ENCODE results near the gene REG4. TPM values are rescaled to one million over a fixed set of nuclear protein-coding genes. Genes with fewer than 3 reads are reported as not detected.

REG4 gene
- total RNA-seq, 2 donors from 2014 or later = 4.9 to 5.8 TPM

DNA sequence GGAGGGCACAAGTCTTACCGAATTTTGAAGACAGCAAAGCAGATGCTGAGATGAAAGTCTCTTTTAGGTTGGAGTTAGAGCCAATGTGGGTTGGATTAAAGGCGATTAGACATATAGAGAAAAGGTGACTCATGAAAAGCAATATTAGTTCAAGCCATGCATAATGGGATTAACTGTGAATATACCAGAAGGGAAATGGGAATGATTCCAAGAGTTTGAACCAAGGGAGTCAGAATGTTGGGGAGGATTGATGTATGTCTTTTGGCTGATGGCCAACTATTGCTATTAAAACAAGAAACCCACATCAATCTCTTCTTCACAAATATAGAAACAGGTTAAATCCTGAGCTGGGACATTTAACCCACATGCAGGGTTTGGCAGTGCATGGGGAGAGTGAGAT, 43.8 kb downstream of the REG4 start:
- no peaks in the 10 kb centered on the region for H3K9me3 Mint-ChIP-seq
- H3K27me3 Mint-ChIP-seq (ENCODE audit: low read depth) = peaks cover 11% of the 10 kb centered on the region
- no peak for DNase-seq
- H3K4me1 Mint-ChIP-seq (ENCODE audit: low read depth) = no peaks in the 10 kb centered on the region
- H3K27ac Mint-ChIP-seq = no peak overlapping the region
- no peaks in the 10 kb centered on the region for H3K36me3 Mint-ChIP-seq (ENCODE audit: insufficient read depth in 2 of 2)
- H3K4me3 Mint-ChIP-seq = no peak overlapping the region
- no peak for ATAC-seq (replicated peaks in 1 of 2)

DNA sequence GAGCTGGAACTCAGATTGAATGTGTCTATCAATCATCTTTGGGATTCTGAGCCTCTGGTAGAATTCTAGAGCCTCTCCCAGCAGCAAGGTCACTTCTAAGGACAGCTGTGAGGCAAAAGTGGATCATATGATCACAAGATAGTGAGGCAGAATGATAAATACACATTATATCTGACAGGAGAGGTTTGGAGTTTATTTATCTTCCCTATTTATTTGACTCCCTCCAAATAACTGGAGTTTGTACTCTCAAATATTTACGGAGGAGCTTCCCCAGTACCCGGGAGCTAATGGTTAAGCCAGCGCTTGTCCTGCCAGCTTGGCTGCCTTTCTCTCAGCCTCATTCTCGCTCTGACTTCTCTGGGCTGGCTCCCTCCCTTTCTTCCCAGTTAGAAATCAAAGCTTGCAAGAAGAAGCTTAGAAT, 44.9 kb downstream of the REG4 start:
- H3K36me3 Mint-ChIP-seq (ENCODE audit: insufficient read depth in 2 of 2) = no peaks in the 10 kb centered on the region
- no peak overlapping the region for H3K4me3 Mint-ChIP-seq
- H3K27ac Mint-ChIP-seq = no peak overlapping the region
- peaks cover 11% of the 10 kb centered on the region for H3K27me3 Mint-ChIP-seq (ENCODE audit: low read depth)
- ATAC-seq (replicated peaks in 1 of 2) (no peak), DNase-seq (no peak)
- no peaks in the 10 kb centered on the region for H3K4me1 Mint-ChIP-seq (ENCODE audit: low read depth)
- H3K9me3 Mint-ChIP-seq = no peaks in the 10 kb centered on the region

GRCh38 chr1:119764220-119764619, 47.0 kb downstream of the REG4 start:
- Mint-ChIP-seq H3K4me1 (ENCODE audit: low read depth) (no peaks in the 10 kb centered on the region), H3K27me3 (ENCODE audit: low read depth) (peaks cover 11% of the 10 kb centered on the region), H3K36me3 (ENCODE audit: insufficient read depth in 2 of 2) (no peaks in the 10 kb centered on the region), H3K27ac (no peak overlapping the region), H3K4me3 (no peak overlapping the region), H3K9me3 (no peaks in the 10 kb centered on the region)
- no peak for DNase-seq
- ATAC-seq (replicated peaks in 1 of 2) = no peak

DNA sequence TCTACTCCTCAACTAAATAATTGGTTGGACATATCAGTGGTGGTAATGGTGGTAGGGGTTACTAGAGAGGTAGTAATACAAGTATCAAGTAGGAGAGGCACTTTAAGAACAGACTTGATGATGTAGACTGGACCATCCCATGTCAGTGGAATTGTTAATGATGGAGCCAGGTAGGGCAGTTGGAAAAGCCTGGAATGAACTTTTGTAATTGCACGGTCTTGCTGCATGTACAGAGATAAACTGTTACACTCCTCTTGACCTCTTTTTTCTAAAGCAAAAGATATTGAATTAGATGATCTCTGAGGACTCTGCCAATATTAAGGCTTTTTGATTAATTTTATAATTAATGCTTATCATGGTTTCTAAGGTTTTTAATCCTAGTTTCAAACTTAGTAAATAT, 48.3 kb downstream of the REG4 start:
- Mint-ChIP-seq H3K27ac (no peak overlapping the region), H3K9me3 (no peaks in the 10 kb centered on the region), H3K4me1 (ENCODE audit: low read depth) (no peaks in the 10 kb centered on the region), H3K4me3 (no peak overlapping the region), H3K36me3 (ENCODE audit: insufficient read depth in 2 of 2) (no peaks in the 10 kb centered on the region), H3K27me3 (ENCODE audit: low read depth) (peaks cover 11% of the 10 kb centered on the region)
- ATAC-seq (replicated peaks in 1 of 2) (no peak), DNase-seq (no peak)

GRCh38 chr1:119762409-119762808, 48.9 kb downstream of the REG4 start:
- no peak overlapping the region for H3K4me3 Mint-ChIP-seq
- no peaks in the 10 kb centered on the region for H3K36me3 Mint-ChIP-seq (ENCODE audit: insufficient read depth in 2 of 2)
- H3K9me3 Mint-ChIP-seq = no peaks in the 10 kb centered on the region
- no peak overlapping the region for H3K27ac Mint-ChIP-seq
- ATAC-seq (replicated peaks in 1 of 2) = no peak
- no peaks in the 10 kb centered on the region for H3K4me1 Mint-ChIP-seq (ENCODE audit: low read depth)
- peaks cover 14% of the 10 kb centered on the region for H3K27me3 Mint-ChIP-seq (ENCODE audit: low read depth)
- DNase-seq = no peak

- H3K36me3 Mint-ChIP-seq (ENCODE audit: insufficient read depth in 2 of 2) = no peaks in the 10 kb centered on the region
- DNase-seq = no peak
- H3K4me3 Mint-ChIP-seq = no peak overlapping the region
- peaks cover 12% of the 10 kb centered on the region for H3K27me3 Mint-ChIP-seq (ENCODE audit: low read depth)
- H3K27ac Mint-ChIP-seq = no peak overlapping the region
- H3K9me3 Mint-ChIP-seq = no peaks in the 10 kb centered on the region
- no peaks in the 10 kb centered on the region for H3K4me1 Mint-ChIP-seq (ENCODE audit: low read depth)
- ATAC-seq (replicated peaks in 1 of 2) = peak; percentile 23 to 58
These were observed 52.7 kb downstream of the REG4 start for GRCh38 chr1:119758584-119758983.

GRCh38 chr1:119752592-119752991, 58.7 kb downstream of the REG4 start:
- H3K4me1 Mint-ChIP-seq (ENCODE audit: low read depth) = no peaks in the 10 kb centered on the region
- ATAC-seq (replicated peaks in 1 of 2) = no peak

DNA sequence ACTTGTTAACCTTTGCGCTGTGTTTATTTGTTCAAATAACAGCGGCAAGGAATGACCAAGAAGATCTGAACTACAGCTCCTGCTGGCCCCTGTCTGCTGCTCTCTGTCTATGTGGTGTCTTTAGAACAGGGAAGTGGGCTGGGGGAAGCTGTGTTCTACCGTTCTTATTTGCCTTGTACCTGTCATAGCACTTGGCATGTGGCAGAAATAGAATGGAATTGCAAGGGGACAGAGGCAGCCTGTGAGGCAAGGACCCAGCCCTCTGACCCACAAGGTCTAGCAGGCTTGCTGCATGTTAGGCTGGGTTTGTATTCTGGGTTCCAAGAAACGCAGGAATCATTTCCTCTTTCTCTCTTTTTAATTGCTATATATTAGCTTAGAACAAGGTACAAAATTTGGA, 63.2 kb downstream of the REG4 start:
- peaks cover 0 to 6% of the 10 kb centered on the region in 2 donors for H3K36me3 Mint-ChIP-seq (ENCODE audit: insufficient read depth in 2 of 2)
- H3K4me3 Mint-ChIP-seq = no peak overlapping the region
- H3K4me1 Mint-ChIP-seq (ENCODE audit: low read depth) = peaks cover 23% of the 10 kb centered on the region
- H3K27ac Mint-ChIP-seq = no peak overlapping the region
- peaks cover 8% of the 10 kb centered on the region for H3K27me3 Mint-ChIP-seq (ENCODE audit: low read depth)
- ATAC-seq (replicated peaks in 1 of 2) = no peak
- no peaks in the 10 kb centered on the region for H3K9me3 Mint-ChIP-seq
- DNase-seq = no peak

More at GRCh38 chr1:119752592-119752991, 58.7 kb downstream of the REG4 start:
- H3K4me3 Mint-ChIP-seq = no peak overlapping the region
- H3K27ac Mint-ChIP-seq = no peak overlapping the region
- peaks cover 16% of the 10 kb centered on the region for H3K27me3 Mint-ChIP-seq (ENCODE audit: low read depth)
- H3K36me3 Mint-ChIP-seq (ENCODE audit: insufficient read depth in 2 of 2) = no peaks in the 10 kb centered on the region
- DNase-seq = no peak
- H3K9me3 Mint-ChIP-seq = no peaks in the 10 kb centered on the region

GRCh38 chr1:119747451-119747850, 63.8 kb downstream of the REG4 start:
- Mint-ChIP-seq H3K27me3 (ENCODE audit: low read depth) (peaks cover 8% of the 10 kb centered on the region), H3K4me3 (no peak overlapping the region)

GRCh38 chr1:119745034-119745433, 66.2 kb downstream of the REG4 start:
- ATAC-seq (replicated peaks in 1 of 2) (no peak), DNase-seq (no peak)
- H3K27ac Mint-ChIP-seq = no peak overlapping the region
- peaks cover 0 to 9% of the 10 kb centered on the region in 2 donors for H3K36me3 Mint-ChIP-seq (ENCODE audit: insufficient read depth in 2 of 2)
- H3K27me3 Mint-ChIP-seq (ENCODE audit: low read depth) = peaks cover under 1% of the 10 kb centered on the region
- H3K9me3 Mint-ChIP-seq = no peaks in the 10 kb centered on the region
- H3K4me3 Mint-ChIP-seq = no peak overlapping the region
- H3K4me1 Mint-ChIP-seq (ENCODE audit: low read depth) = peaks cover 23% of the 10 kb centered on the region

More at GRCh38 chr1:119747451-119747850, 63.8 kb downstream of the REG4 start:
- ATAC-seq (replicated peaks in 1 of 2) = no peak
- Mint-ChIP-seq H3K9me3 (no peaks in the 10 kb centered on the region), H3K36me3 (ENCODE audit: insufficient read depth in 2 of 2) (peaks cover 0 to 6% of the 10 kb centered on the region in 2 donors), H3K27ac (no peak overlapping the region), H3K4me1 (ENCODE audit: low read depth) (peaks cover 23% of the 10 kb centered on the region)
- no peak for DNase-seq

- H3K4me3 Mint-ChIP-seq = no peak overlapping the region
- DNase-seq = no peak
- ATAC-seq (replicated peaks in 1 of 2) = no peak
- no peaks in the 10 kb centered on the region for H3K9me3 Mint-ChIP-seq
- no peaks in the 10 kb centered on the region for H3K27me3 Mint-ChIP-seq (ENCODE audit: low read depth)
- H3K27ac Mint-ChIP-seq = no peak overlapping the region
- H3K36me3 Mint-ChIP-seq (ENCODE audit: insufficient read depth in 2 of 2) = peaks cover 0 to 12% of the 10 kb centered on the region in 2 donors
- H3K4me1 Mint-ChIP-seq (ENCODE audit: low read depth) = peaks cover 23% of the 10 kb centered on the region
These were observed 66.7 kb downstream of the REG4 start for GRCh38 chr1:119744598-119744942.

Other genes with a start within 250 kb of the REG4 start
- under 1 TPM; 0.26 to 0.32 TPM for gene ZNF697, start 163.2 kb downstream of the REG4 start, total RNA-seq
- 100 to 1,000 TPM; 431 to 452 TPM for gene PHGDH, start 99.5 kb downstream of the REG4 start, total RNA-seq
- not detected for gene HMGCS2, start 42.6 kb downstream of the REG4 start, total RNA-seq
- not detected for gene ADAM30, start 85.1 kb upstream of the REG4 start, total RNA-seq